ENCODE measurements around the gene APBA3. TPM values are rescaled to one million over a fixed set of nuclear protein-coding genes. Genes with fewer than 3 reads are reported as not detected.
"Not testable (repeated sequence)": the region's sequence is repeated elsewhere in the genome, so short reads cannot be mapped to it uniquely, and the experiment has no call there.

APBA3 gene
- total RNA-seq, 2 experiments from 2014 or later, result 38.2 to 41.8 TPM

DNA sequence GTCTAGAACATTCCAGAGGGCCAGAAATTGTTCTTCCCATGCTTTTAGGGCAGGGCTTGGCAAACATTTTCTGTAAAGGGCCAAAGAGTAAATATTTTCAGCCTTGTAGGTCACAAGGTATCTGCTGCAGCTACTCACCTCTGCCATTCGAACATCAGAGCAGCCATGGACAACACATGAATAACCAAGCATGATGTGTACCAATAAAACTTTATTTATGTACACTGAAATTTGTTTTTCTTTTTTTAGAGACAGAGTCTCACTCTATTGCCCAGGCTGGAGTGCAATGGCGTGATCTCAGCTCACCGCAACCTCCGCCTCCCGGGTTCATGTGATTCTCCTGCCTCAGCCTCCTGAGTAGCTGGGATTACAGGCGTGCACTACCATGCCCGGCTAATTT lies 3.8 kb downstream of the APBA3 start:
- H3K4me3 Mint-ChIP-seq; H3K9me3 Mint-ChIP-seq; DNase-seq; POLR2A ChIA-PET; H3K27ac Mint-ChIP-seq; intact Hi-C loops (cut with micrococcal nuclease); H3K27me3 Mint-ChIP-seq: not testable (repeated sequence)
- CTCF ChIA-PET, result interaction anchor here (1.2 kb wide), 1 partner anchor 64 kb away, joined by 4 read pairs; no protein-coding TSS in a partner anchor
- Mint-ChIP-seq H3K36me3 (peaks cover 29% of the 10 kb centered on the region), H3K4me1 (ENCODE audit: low read depth) (peaks cover 30% of the 10 kb centered on the region)

DNA sequence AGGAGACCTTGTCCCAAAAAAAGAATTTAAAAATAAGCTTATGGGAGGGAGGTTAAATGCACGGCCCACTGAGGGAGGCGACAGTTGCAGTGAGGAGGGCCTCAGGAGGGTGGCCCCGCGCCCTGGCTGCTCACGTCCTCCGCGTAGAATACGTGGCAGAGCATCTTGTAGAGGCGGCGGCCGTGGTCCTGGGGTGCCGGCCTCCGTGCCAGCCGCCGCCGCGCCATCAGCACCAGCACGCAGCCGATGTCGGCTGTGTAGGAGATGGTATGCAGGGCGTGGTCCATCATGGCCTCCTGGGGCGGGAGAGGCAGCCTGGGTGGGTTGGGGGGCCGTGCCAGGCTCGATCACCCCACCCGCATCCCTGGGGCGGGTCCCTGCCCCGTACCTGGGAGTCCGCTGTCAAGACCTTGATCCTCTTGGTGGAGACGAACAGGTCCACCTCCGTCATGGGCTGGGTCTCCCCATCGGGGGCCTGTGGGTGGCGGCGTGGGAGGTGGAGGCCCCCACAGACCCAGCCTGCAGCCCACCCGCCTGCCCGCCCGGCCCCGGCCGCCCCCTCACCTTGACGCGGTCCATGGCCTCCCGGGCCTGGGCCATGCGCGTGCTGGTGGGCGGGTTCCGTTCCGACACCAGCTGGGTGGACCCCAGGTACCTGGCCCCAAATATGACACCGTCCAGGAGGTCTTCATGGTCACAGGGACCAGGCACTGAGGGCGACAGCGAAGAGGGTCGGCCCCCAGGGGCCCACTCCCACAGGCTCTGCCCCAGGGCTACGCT lies 7.7 kb downstream of the APBA3 start:
- intact Hi-C loops (cut with micrococcal nuclease), result no loop called here
- H3K4me1 Mint-ChIP-seq (ENCODE audit: low read depth), result peaks cover 12% of the 10 kb centered on the region
- H3K4me3 Mint-ChIP-seq, result no peak overlapping the region
- no peaks in the 10 kb centered on the region for H3K27me3 Mint-ChIP-seq
- ChIA-PET CTCF (no interaction called here), POLR2A (interaction anchor here (1.0 kb wide), 1 partner anchor 9 kb away, joined by 3 read pairs; no protein-coding TSS in a partner anchor)
- peaks cover 31% of the 10 kb centered on the region for H3K36me3 Mint-ChIP-seq
- H3K9me3 Mint-ChIP-seq, result no peaks in the 10 kb centered on the region
- no peak for DNase-seq
- H3K27ac Mint-ChIP-seq, result no peak overlapping the region

DNA sequence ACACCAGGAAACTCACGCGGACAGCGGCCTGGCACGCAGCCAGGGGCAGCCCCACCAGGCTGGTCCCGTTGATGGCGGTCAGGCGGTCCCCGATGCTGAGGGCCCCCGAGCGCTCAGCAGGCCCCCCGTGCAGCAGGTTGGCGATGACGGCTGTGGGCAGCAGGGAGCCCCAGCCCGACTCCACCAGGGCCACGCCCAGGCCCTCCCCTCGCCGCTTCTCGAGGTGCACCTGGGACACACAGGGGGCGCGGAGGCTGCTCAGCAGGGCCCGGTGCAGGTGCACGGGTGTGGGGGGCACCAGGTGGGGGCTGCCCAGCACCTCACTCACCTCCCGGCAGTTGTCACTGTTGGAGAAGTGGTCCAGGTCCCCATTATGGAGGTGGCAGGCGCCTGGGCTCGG lies 9.0 kb downstream of the APBA3 start:
- intact Hi-C loops (cut with micrococcal nuclease), result no loop called here
- Mint-ChIP-seq H3K27ac (no peak overlapping the region), H3K27me3 (no peaks in the 10 kb centered on the region), H3K4me1 (ENCODE audit: low read depth) (peaks cover 11% of the 10 kb centered on the region), H3K36me3 (peaks cover 27% of the 10 kb centered on the region), H3K9me3 (no peaks in the 10 kb centered on the region), H3K4me3 (no peak overlapping the region)
- no peak for DNase-seq
- CTCF ChIA-PET, result no interaction called here
- POLR2A ChIA-PET, result no interaction called here

DNA sequence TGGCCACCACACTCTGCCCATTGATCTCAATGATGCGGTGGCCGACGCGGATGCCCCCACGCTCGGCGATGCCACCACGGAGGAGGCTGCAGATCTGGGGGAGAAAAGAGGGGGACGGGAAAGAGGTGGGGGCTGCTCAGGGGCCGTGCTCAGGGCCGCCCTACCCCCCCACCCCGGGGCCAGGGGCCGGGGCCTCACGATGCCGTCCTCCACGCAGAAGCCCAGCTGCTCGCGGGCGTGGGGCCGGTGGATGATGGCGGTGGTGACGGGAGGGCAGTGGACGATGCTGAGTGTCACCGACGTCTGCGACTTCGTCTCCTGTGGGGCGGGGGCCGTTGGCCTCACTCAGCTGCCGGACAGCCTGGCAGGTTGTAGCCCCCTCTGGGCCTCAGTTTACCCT lies 10.3 kb downstream of the APBA3 start:
- POLR2A ChIA-PET, result no interaction called here
- peaks cover 24% of the 10 kb centered on the region for H3K36me3 Mint-ChIP-seq
- DNase-seq, result no peak
- peaks cover 8% of the 10 kb centered on the region for H3K4me1 Mint-ChIP-seq (ENCODE audit: low read depth)
- no peak overlapping the region for H3K4me3 Mint-ChIP-seq
- CTCF ChIA-PET, result no interaction called here
- no peak overlapping the region for H3K27ac Mint-ChIP-seq
- no peaks in the 10 kb centered on the region for H3K27me3 Mint-ChIP-seq
- intact Hi-C loops (cut with micrococcal nuclease), result no loop called here
- no peaks in the 10 kb centered on the region for H3K9me3 Mint-ChIP-seq

DNA sequence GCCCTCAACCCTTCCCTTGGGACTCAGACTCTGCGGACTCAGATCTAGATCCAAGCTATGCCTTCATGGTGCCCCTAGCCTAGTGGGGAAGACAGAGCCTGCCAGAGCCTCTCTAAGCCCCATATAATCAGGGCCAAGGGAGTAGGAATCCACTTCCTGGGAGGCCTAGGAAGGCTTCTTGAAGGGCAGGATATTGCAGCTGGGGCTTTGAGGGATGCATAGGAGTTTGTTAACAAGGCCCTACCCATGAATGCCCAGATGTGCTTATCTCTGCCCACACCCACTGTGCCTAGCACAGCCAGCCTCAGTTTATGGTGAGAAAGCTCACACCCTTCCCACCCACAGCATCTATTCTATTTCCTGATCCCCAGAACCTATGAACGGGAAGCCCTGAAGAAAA lies 11.3 kb downstream of the APBA3 start:
- peaks cover 5% of the 10 kb centered on the region for H3K4me1 Mint-ChIP-seq (ENCODE audit: low read depth)
- POLR2A ChIA-PET, result no interaction called here

DNA sequence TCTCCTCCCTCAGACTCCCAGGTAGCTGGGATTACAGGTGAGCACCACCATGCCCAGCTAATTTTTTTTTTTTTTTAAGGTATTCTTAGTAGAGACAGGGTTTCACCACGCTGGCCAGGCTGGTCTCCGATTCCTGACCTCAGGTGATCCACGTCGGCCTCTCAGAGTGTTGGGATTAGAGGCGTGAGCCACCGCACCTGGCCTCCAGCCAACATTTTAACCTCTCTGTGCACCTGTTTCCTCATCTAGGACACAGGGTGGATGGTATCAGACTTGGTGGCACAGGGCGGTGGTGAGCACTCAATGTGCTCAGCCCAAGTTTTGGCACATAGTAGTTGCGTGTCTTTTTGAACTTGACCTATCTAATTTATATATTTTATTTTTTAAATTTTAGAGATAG lies 12.5 kb downstream of the APBA3 start:
- Mint-ChIP-seq H3K4me3 (no peak overlapping the region), H3K4me1 (ENCODE audit: low read depth) (no peaks in the 10 kb centered on the region), H3K9me3 (no peaks in the 10 kb centered on the region), H3K27me3 (no peaks in the 10 kb centered on the region), H3K36me3 (peaks cover 16% of the 10 kb centered on the region), H3K27ac (no peak overlapping the region)
- ChIA-PET POLR2A (no interaction called here), CTCF (no interaction called here)
- intact Hi-C loops (cut with micrococcal nuclease), result no loop called here
- no peak for DNase-seq

More for the DNA sequence above, 11.3 kb downstream of the APBA3 start:
- intact Hi-C loops (cut with micrococcal nuclease), result no loop called here
- CTCF ChIA-PET, result no interaction called here
- peaks cover 21% of the 10 kb centered on the region for H3K36me3 Mint-ChIP-seq
- H3K9me3 Mint-ChIP-seq, result no peaks in the 10 kb centered on the region
- DNase-seq, result no peak
- H3K27ac Mint-ChIP-seq, result no peak overlapping the region
- no peaks in the 10 kb centered on the region for H3K27me3 Mint-ChIP-seq
- no peak overlapping the region for H3K4me3 Mint-ChIP-seq

DNA sequence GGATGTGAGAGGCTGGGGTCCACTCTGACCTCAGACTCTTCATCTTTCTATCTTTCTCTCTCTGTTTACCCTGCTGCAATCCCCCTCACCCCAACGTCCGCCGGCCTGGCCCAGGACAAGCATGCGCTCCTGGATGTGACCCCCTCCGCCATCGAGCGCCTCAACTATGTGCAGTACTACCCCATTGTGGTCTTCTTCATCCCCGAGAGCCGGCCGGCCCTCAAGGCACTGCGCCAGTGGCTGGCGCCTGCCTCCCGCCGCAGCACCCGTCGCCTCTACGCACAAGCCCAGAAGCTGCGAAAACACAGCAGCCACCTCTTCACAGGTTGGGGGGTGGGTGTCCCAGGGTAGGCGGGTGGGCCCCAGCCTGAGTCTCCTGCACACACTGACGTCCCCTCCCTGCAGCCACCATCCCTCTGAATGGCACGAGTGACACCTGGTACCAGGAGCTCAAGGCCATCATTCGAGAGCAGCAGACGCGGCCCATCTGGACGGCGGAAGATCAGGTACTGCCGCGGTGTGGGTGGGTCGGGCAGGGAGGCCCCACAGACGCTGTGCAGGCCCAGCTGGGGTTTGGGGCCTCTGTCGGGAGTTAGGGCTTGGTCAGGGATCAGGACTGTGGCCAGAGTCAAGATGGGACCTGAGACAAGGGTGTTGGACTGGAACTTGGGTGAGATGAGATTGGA lies 15.0 kb downstream of the APBA3 start:
- H3K27me3 Mint-ChIP-seq, result no peaks in the 10 kb centered on the region
- H3K4me3 Mint-ChIP-seq, result no peak overlapping the region

GRCh38 chr19:3745363-3746045 lies 16.0 kb downstream of the APBA3 start:
- peaks cover 10% of the 10 kb centered on the region for H3K36me3 Mint-ChIP-seq
- no peaks in the 10 kb centered on the region for H3K4me1 Mint-ChIP-seq (ENCODE audit: low read depth)
- H3K27ac Mint-ChIP-seq, result no peak overlapping the region
- intact Hi-C loops (cut with micrococcal nuclease), result no loop called here
- no peaks in the 10 kb centered on the region for H3K9me3 Mint-ChIP-seq
- H3K27me3 Mint-ChIP-seq, result no peaks in the 10 kb centered on the region
- no peak for DNase-seq
- H3K4me3 Mint-ChIP-seq, result no peak overlapping the region
- POLR2A ChIA-PET, result interaction anchor here (1.1 kb wide), 1 partner anchor 9 kb away, joined by 3 read pairs; no protein-coding TSS in a partner anchor
- CTCF ChIA-PET, result no interaction called here

More for the DNA sequence above, 15.0 kb downstream of the APBA3 start:
- CTCF ChIA-PET, result interaction anchor here (0.6 kb wide), 1 partner anchor 47 kb away, joined by 3 read pairs; no protein-coding TSS in a partner anchor
- H3K4me1 Mint-ChIP-seq (ENCODE audit: low read depth), result no peaks in the 10 kb centered on the region
- no peaks in the 10 kb centered on the region for H3K9me3 Mint-ChIP-seq
- POLR2A ChIA-PET, result no interaction called here
- no peak for DNase-seq
- H3K36me3 Mint-ChIP-seq, result peaks cover 14% of the 10 kb centered on the region
- intact Hi-C loops (cut with micrococcal nuclease), result no loop called here
- H3K27ac Mint-ChIP-seq, result no peak overlapping the region

DNA sequence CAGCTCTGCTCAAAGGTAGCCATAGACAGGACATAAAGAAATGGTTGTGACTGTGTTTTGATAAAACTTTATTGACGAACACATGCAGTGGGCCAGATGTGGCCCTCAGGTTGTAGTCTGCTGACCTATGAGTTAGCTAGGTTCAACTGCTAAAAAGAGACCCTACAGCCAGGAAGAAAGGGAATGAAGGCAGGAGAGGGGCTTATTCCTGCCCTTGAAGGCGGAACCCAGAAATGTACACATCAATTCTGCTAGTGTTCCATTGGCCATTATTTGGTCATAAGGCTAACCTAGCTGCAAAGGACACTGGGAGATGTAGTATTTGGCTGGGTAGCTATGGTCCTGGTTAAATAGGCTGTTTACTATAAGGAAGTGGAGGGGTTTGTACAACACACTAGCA lies 18.0 kb downstream of the APBA3 start:
- Mint-ChIP-seq H3K9me3 (no peaks in the 10 kb centered on the region), H3K4me3 (no peak overlapping the region), H3K27me3 (no peaks in the 10 kb centered on the region), H3K36me3 (no peaks in the 10 kb centered on the region), H3K27ac (no peak overlapping the region), H3K4me1 (ENCODE audit: low read depth) (peaks cover 10% of the 10 kb centered on the region)
- ChIA-PET POLR2A (no interaction called here), CTCF (no interaction called here)
- intact Hi-C loops (cut with micrococcal nuclease), result no loop called here
- DNase-seq, result no peak

DNA sequence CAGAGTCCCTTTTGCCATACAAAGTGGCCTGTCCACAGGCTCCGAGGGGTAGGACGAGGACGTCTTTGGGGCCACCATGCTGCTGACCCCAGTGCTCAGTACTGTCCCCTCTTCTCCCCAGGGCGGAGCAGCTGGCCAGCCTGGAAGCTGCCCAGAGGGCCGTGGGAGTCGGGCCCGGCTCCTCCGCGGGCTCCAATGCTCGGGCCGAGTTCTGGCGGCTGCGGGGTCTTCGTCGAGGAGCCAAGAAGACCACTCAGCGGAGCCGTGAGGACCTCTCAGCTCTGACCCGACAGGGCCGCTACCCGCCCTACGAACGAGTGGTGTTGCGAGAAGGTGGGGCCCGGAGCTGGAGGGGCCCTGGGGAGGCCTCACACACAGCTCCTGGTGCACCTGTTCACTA lies 21.1 kb downstream of the APBA3 start:
- intact Hi-C loops (cut with micrococcal nuclease), result no loop called here
- H3K36me3 Mint-ChIP-seq, result no peaks in the 10 kb centered on the region
- H3K27me3 Mint-ChIP-seq, result no peaks in the 10 kb centered on the region
- H3K27ac Mint-ChIP-seq, result no peak overlapping the region
- peaks cover 11% of the 10 kb centered on the region for H3K4me1 Mint-ChIP-seq (ENCODE audit: low read depth)
- H3K4me3 Mint-ChIP-seq, result no peak overlapping the region
- no peak for DNase-seq
- H3K9me3 Mint-ChIP-seq, result no peaks in the 10 kb centered on the region
- POLR2A ChIA-PET, result no interaction called here
- CTCF ChIA-PET, result no interaction called here

DNA sequence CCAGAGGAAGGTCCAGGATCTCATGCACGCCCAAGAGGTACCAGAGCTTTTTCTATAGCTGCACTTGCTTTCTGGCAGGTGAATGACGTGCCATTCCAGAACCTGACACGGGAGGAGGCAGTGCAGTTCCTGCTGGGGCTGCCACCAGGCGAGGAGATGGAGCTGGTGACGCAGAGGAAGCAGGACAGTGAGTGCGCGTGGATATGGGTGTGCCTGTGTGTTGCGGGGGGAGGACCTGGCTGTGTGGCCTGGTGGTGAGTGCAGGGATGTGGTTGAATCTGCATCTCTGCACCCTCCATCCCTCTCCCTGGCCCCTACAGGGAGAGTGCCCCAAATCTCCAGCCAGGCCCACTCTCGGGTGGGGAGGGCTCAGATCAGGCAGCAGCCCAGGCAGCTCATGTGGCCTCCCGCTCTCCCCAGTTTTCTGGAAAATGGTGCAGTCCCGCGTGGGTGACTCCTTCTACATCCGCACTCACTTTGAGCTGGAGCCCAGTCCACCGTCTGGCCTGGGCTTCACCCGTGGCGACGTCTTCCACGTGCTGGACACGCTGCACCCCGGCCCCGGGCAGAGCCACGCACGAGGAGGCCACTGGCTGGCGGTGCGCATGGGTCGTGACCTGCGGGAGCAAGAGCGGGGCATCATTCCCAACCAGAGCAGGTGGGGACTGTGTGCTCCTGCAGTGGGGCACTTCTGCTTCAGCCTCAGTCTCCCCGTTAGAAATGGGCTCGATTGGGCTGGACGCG lies 22.8 kb downstream of the APBA3 start:
- Mint-ChIP-seq H3K4me3 (no peak overlapping the region), H3K36me3 (no peaks in the 10 kb centered on the region), H3K27ac (no peak overlapping the region), H3K9me3 (no peaks in the 10 kb centered on the region), H3K27me3 (no peaks in the 10 kb centered on the region), H3K4me1 (ENCODE audit: low read depth) (peaks cover 11% of the 10 kb centered on the region)
- intact Hi-C loops (cut with micrococcal nuclease), result no loop called here
- CTCF ChIA-PET, result no interaction called here
- DNase-seq, result no peak
- POLR2A ChIA-PET, result no interaction called here
